GM12892 (cell line): ENCODE measurements around the gene RAP1B.

Experiments used
- DNase-seq: peaks from one replicate; pipeline ENCODE4 v3.0.0; 2011; ENCODE audit not compliant: insufficient read length
- FAIRE-seq: peaks from 2 replicates; lab custom pipeline; 2011; peaks lifted over from hg19 to GRCh38; lab: Jason Lieb, UNC
- POLR2A ChIP-seq: IDR thresholded peaks from 2 replicates; pipeline ENCODE4 v1.6.1; 2011; ENCODE audit warnings: low read depth, low read length, control low read depth
- POLR2AphosphoS5 ChIP-seq: IDR thresholded peaks from 2 replicates; pipeline ENCODE4 v1.6.1; 2011; ENCODE audit warnings: low read depth, low read length, control low read depth
- TAF1 ChIP-seq: IDR thresholded peaks from 2 replicates; pipeline ENCODE4 v1.6.1; 2011; ENCODE audit warnings: low read depth, mild to moderate bottlenecking, control low read depth, low read length, borderline replicate concordance

The RAP1B gene

GRCh38 chr12:68612202-68612601 lies 1.5 kb downstream of the RAP1B start:
- no peak for DNase-seq
- no peak for TF ChIP-seq TAF1
- no peak for TF ChIP-seq POLR2AphosphoS5
- no peak for TF ChIP-seq POLR2A
- FAIRE-seq = no peak

- no peak for DNase-seq
- TF ChIP-seq TAF1 = no peak
- no peak for TF ChIP-seq POLR2A
- TF ChIP-seq POLR2AphosphoS5 = no peak
- FAIRE-seq = peak; percentile 77
Measured at GRCh38 chr12:68612697-68613096, 2.0 kb downstream of the RAP1B start.

GRCh38 chr12:68613209-68613904 lies 2.7 kb downstream of the RAP1B start:
- TF ChIP-seq POLR2AphosphoS5 = no peak
- no peak for TF ChIP-seq TAF1
- no peak for TF ChIP-seq POLR2A
- FAIRE-seq (no peak), DNase-seq (no peak)

- TF ChIP-seq POLR2A (no peak), TAF1 (no peak), POLR2AphosphoS5 (no peak)
- FAIRE-seq (no peak), DNase-seq (no peak)
Measured at GRCh38 chr12:68614105-68614679, 3.5 kb downstream of the RAP1B start.

- TF ChIP-seq TAF1 = no peak
- DNase-seq (no peak), FAIRE-seq (no peak)
Measured at GRCh38 chr12:68614769-68615168, 4.1 kb downstream of the RAP1B start.

- FAIRE-seq = no peak
- DNase-seq = no peak
Measured at GRCh38 chr12:68617160-68617926, 6.6 kb downstream of the RAP1B start.

GRCh38 chr12:68619541-68619940 lies 8.8 kb downstream of the RAP1B start:
- TF ChIP-seq POLR2A = no peak
- TF ChIP-seq TAF1 = no peak
- no peak for TF ChIP-seq POLR2AphosphoS5
- FAIRE-seq = no peak
- no peak for DNase-seq

More at GRCh38 chr12:68617160-68617926, 6.6 kb downstream of the RAP1B start:
- TF ChIP-seq TAF1 (no peak), POLR2AphosphoS5 (no peak), POLR2A (no peak)

- no peak for FAIRE-seq
- DNase-seq = no peak
- TF ChIP-seq TAF1 (no peak), POLR2A (no peak), POLR2AphosphoS5 (no peak)
Measured at GRCh38 chr12:68620519-68621471, 10.1 kb downstream of the RAP1B start.

GRCh38 chr12:68621472-68622081 lies 10.9 kb downstream of the RAP1B start:
- FAIRE-seq = no peak
- DNase-seq = no peak
- no peak for TF ChIP-seq POLR2AphosphoS5
- TF ChIP-seq TAF1 = no peak
- no peak for TF ChIP-seq POLR2A

GRCh38 chr12:68622250-68622649 lies 11.6 kb downstream of the RAP1B start:
- FAIRE-seq (no peak), DNase-seq (no peak)
- no peak for TF ChIP-seq TAF1
- TF ChIP-seq POLR2A = no peak
- TF ChIP-seq POLR2AphosphoS5 = no peak
